Lung (tissue), 12 donors: Measurements from ENCODE around the gene IFT122. TPM values are rescaled to one million over a fixed set of nuclear protein-coding genes. Genes with fewer than 3 reads are reported as not detected.

Experiments used
- ATAC-seq: fragments of 200-7000 bp; cut with Tn5 transposase; one replicate; pipeline ENCODE4 v1.9.1; 2020; ENCODE audit warnings: moderate number of reproducible peaks; ENCODE audit not compliant: insufficient read depth, low FRiP score
- DNase-seq, 3 donors: peaks; one replicate each; pipeline ENCODE4 v3.0.0-alpha.2; 2013 to 2017
- H3K27ac ChIP-seq, 2 donors: one replicate each; pipeline ENCODE4 v1.5.1; 2013; ENCODE audit warnings: mild to moderate bottlenecking in 2 of 2, moderate library complexity in 2 of 2, control low read depth in 1 of 2, inconsistent platforms in 1 of 2, low read depth in 1 of 2, low read length in 1 of 2
- H3K27me3 ChIP-seq, 3 donors: one replicate each; pipeline ENCODE4 v1.5.1; 2013; ENCODE audit warnings: low read length in 2 of 3; ENCODE audit not compliant: control insufficient read depth in 3 of 3, insufficient read depth in 3 of 3
- H3K36me3 ChIP-seq, 4 donors: one replicate each; pipeline ENCODE4 v1.5.1; 2013; ENCODE audit warnings: low read length in 4 of 4, mild to moderate bottlenecking in 1 of 4, moderate library complexity in 1 of 4; ENCODE audit not compliant: control insufficient read depth in 4 of 4, insufficient read depth in 4 of 4
- H3K4me1 ChIP-seq, 5 donors: one replicate each; pipeline ENCODE4 v1.5.1; 2013; ENCODE audit warnings: low read length in 5 of 5, mild to moderate bottlenecking in 2 of 5, moderate library complexity in 1 of 5; ENCODE audit not compliant: control insufficient read depth in 5 of 5, insufficient read depth in 5 of 5
- H3K4me3 ChIP-seq: one replicate; pipeline ENCODE4 v1.5.1; 2013; ENCODE audit warnings: mild to moderate bottlenecking, control low read depth, moderate library complexity
- H3K9ac ChIP-seq, 2 donors: one replicate each; pipeline ENCODE4 v1.5.1; 2013; ENCODE audit warnings: low read length in 2 of 2, control low read depth in 1 of 2; ENCODE audit not compliant: insufficient read depth in 1 of 2
- H3K9me3 ChIP-seq, 4 donors: one replicate each; pipeline ENCODE4 v1.5.1; 2013; ENCODE audit warnings: low read length in 3 of 4, mild to moderate bottlenecking in 1 of 4, moderate library complexity in 1 of 4; ENCODE audit not compliant: control insufficient read depth in 4 of 4, insufficient read depth in 3 of 4
- WGBS, 2 donors: extraction: QIAGEN DNeasy Blood & Tissue Kit; methylation state at CpG; one replicate each; pipeline ENCODE4 v1.1.7; 2013; 5-methylcytosine and 5-hydroxymethylcytosine counted together
- polyA plus RNA-seq, 2 donors: library from polyadenylated mRNA; stranded (reverse); fragments of 200-250 nt; gene quantifications; one replicate each; pipeline ENCODE4 v1.2.1, GENCODE V29; 2013
- total RNA-seq, 2 donors: library from RNA; depleted of rRNA in 1 of 2; stranded (reverse); fragments of >200 nt in 1 of 2; gene quantifications; one replicate each; pipeline ENCODE4 v1.2.1, GENCODE V29; 2014 to 2021
- TF ChIP-seq, protein P1 (sequence below): IDR thresholded peaks from 2 replicates; pipeline ENCODE4 v1.5.1; 2012; ENCODE audit warnings: mild to moderate bottlenecking; ENCODE audit errors: control extremely low read depth, extremely low read depth
- donor health status: control.
- donor health status: control.
- donor health status: Bipolar disorder and iron deficiency.
- donor health status: healthy.
- donor health status: DM: yes; HTN: yes; CAD: no.

IFT122 gene
- total and polyA plus RNA-seq, 4 donors, result 11.0 to 65.7 (median 31.7) TPM

DNA sequence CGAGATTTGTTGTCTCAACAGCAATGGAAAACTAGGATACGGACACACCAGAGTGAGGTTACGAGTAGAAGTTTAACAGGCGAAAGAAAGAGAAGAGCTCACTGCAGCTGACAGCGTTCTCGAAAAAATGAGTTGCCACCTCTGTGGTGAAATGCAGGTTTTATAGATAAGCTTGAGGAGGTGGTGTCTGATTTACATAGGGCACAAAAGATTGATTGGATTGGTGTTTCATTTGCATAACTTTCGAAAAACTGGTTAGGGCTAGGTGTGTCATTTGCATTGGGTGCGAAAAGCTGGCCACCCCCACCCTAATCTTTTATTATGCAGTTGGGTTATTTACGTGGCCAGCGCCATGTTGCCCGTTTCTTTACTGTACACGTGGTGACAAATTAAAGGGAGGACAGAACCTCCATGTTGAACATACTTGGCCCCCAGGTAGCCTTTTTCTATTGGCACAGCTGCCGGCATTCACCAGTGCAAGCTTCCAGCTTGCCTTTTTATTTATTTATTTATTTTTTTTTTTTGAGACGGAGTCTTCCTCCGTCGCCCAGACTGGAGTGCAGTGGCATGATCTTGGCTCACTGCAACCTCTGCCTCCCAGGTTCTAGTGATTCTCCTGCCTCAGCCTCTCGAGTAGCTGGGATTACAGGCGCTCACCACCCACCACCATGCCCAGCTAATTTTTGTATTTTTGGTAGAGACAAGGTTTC lies 8.3 kb downstream of the IFT122 start:
- Histone ChIP-seq H3K27me3 (no peaks in the 10 kb centered on the region), H3K4me1 (peaks cover 2 to 16% (median 5%) of the 10 kb centered on the region in 5 donors), H3K27ac (no peak overlapping the region), H3K36me3 (peaks cover 2 to 17% (median 7%) of the 10 kb centered on the region in 4 donors), H3K9ac (no peak overlapping the region), H3K9me3 (no peaks in the 10 kb centered on the region), H3K4me3 (no peak overlapping the region)
- TF ChIP-seq, protein P1, sequence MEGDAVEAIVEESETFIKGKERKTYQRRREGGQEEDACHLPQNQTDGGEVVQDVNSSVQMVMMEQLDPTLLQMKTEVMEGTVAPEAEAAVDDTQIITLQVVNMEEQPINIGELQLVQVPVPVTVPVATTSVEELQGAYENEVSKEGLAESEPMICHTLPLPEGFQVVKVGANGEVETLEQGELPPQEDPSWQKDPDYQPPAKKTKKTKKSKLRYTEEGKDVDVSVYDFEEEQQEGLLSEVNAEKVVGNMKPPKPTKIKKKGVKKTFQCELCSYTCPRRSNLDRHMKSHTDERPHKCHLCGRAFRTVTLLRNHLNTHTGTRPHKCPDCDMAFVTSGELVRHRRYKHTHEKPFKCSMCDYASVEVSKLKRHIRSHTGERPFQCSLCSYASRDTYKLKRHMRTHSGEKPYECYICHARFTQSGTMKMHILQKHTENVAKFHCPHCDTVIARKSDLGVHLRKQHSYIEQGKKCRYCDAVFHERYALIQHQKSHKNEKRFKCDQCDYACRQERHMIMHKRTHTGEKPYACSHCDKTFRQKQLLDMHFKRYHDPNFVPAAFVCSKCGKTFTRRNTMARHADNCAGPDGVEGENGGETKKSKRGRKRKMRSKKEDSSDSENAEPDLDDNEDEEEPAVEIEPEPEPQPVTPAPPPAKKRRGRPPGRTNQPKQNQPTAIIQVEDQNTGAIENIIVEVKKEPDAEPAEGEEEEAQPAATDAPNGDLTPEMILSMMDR, result no peak
- DNase-seq (no peak), ATAC-seq (no peak)
- 93 to 95% methylated on average over 18 of the region's 18 CpGs for WGBS, 2 donors

DNA sequence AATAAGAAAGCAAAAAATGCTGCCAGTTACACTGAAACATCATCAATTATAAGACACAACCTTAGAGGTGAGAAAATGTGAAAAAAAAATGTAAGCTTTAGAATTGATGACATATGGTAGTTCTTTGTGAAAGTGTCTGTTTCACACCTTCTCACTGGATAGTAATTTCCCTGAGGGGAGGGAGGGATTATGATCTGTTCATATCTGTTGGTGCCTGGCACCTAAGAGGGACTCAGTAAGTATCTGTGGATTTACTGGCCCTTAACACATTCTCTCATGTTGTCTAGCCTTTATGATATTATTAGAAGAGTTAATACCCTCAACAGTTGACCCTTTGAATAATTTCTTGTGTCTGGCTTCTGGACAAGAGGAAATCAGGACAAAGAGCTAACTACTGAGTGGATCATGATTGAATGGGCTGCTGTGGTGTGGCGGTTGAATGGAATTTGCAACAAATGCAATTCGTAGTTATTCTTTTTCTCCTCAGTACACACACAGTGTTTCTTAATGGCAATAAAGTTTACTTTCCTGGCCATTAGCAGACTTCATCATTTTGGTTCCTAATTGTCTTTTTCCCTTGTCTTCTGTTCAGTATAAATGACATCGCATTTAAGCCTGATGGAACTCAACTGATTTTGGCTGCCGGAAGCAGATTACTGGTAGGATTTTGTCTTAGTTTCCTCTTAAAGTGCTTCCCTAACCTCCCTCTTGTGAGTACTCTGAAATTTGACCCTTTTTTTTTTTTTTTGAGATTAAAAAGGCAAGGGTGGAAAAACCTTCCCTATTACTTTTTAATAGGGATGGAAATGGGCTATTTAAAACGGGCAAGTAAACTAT lies 9.5 kb downstream of the IFT122 start:
- peaks cover 6 to 17% (median 9%) of the 10 kb centered on the region in 4 donors for H3K36me3 ChIP-seq
- DNase-seq (peak in 2 of 3 donors; percentile 63 to 68), ATAC-seq (no peak)
- peak overlapping the region in 1 of 2 donors; percentile 7 for H3K27ac ChIP-seq
- no peak overlapping the region for H3K9ac ChIP-seq
- H3K9me3 ChIP-seq, result no peaks in the 10 kb centered on the region
- WGBS, 2 donors, result 63 to 65% methylated on average over 5 of the region's 5 CpGs
- H3K4me3 ChIP-seq, result no peak overlapping the region
- TF ChIP-seq, protein P1, result no peak
- H3K4me1 ChIP-seq, result peaks cover 0 to 16% (median 5%) of the 10 kb centered on the region in 5 donors
- no peaks in the 10 kb centered on the region for H3K27me3 ChIP-seq

- 85 to 90% methylated on average over 1 of the region's 1 CpG for WGBS, 2 donors
- no peak overlapping the region for H3K4me3 ChIP-seq
- peaks cover 10 to 30% (median 12%) of the 10 kb centered on the region in 4 donors for H3K36me3 ChIP-seq
- DNase-seq (no peak), ATAC-seq (no peak)
- no peak overlapping the region for H3K27ac ChIP-seq
- TF ChIP-seq, protein P1, result no peak
- H3K9me3 ChIP-seq, result no peaks in the 10 kb centered on the region
- no peak overlapping the region for H3K9ac ChIP-seq
- no peaks in the 10 kb centered on the region for H3K27me3 ChIP-seq
- H3K4me1 ChIP-seq, result peaks cover 0 to 16% (median 3%) of the 10 kb centered on the region in 5 donors
Observed at GRCh38 chr3:129453732-129454131, 13.7 kb downstream of the IFT122 start.
